ENCODE measurements around the gene RAB37. TPM values are rescaled to one million over a fixed set of nuclear protein-coding genes. Genes with fewer than 3 reads are reported as not detected.

The RAB37 gene
- total and polyA plus RNA-seq, 12 donors = 0.39 to 6.6 (median 2.7) TPM

GRCh38 chr17:74778960-74779359, 41.9 kb downstream of the RAB37 start:
- H3K27me3 ChIP-seq = no peaks in the 10 kb centered on the region
- H3K27ac ChIP-seq = no peak overlapping the region
- TF ChIP-seq POLR2A (IDR thresholded peaks at IDR 0.05) = no peak
- TF ChIP-seq CTCF (IDR thresholded peaks at IDR 0.05) = no peak
- DNase-seq = no peak
- 43 to 57% (median 54%) methylated on average over 5 of the region's 5 CpGs for WGBS, 4 donors
- peaks cover 20 to 32% of the 10 kb centered on the region in 2 donors for H3K4me1 ChIP-seq (replicated peaks in 1 of 2)
- no peak overlapping the region for H3K4me3 ChIP-seq
- no peaks in the 10 kb centered on the region for H3K9me3 ChIP-seq (replicated peaks in 1 of 3)
- no peaks in the 10 kb centered on the region for H3K36me3 ChIP-seq (replicated peaks in 1 of 2)
- intact Hi-C loops (cut with DNase I) = no loop called here

GRCh38 chr17:74779501-74779900, 42.4 kb downstream of the RAB37 start:
- no peak for TF ChIP-seq POLR2A (IDR thresholded peaks at IDR 0.05)
- TF ChIP-seq CTCF (IDR thresholded peaks at IDR 0.05) = no peak
- no peaks in the 10 kb centered on the region for H3K36me3 ChIP-seq (replicated peaks in 1 of 2)
- H3K27me3 ChIP-seq = no peaks in the 10 kb centered on the region
- peaks cover 17 to 26% of the 10 kb centered on the region in 2 donors for H3K4me1 ChIP-seq (replicated peaks in 1 of 2)
- no peaks in the 10 kb centered on the region for H3K9me3 ChIP-seq (replicated peaks in 1 of 3)
- intact Hi-C loops (cut with DNase I) = no loop called here
- no peak overlapping the region for H3K4me3 ChIP-seq
- H3K27ac ChIP-seq = peak overlapping the region in 1 of 5 donors; percentile 59
- no peak for DNase-seq
- 77 to 82% (median 79%) methylated on average over 8 of the region's 8 CpGs for WGBS, 4 donors

GRCh38 chr17:74779948-74780400, 42.9 kb downstream of the RAB37 start:
- H3K27ac ChIP-seq = peak overlapping the region in 1 of 5 donors; percentile 61
- no peak for TF ChIP-seq CTCF (IDR thresholded peaks at IDR 0.05)
- no peak for TF ChIP-seq POLR2A (IDR thresholded peaks at IDR 0.05)
- no peaks in the 10 kb centered on the region for H3K27me3 ChIP-seq
- intact Hi-C loops (cut with DNase I) = loop anchor here in 1 of 2 donors (5.0 kb wide), 1 partner anchor 38 kb away; no protein-coding TSS in a partner anchor
- no peak overlapping the region for H3K4me3 ChIP-seq
- H3K4me1 ChIP-seq (replicated peaks in 1 of 2) = peaks cover 12 to 22% of the 10 kb centered on the region in 2 donors
- no peaks in the 10 kb centered on the region for H3K9me3 ChIP-seq (replicated peaks in 1 of 3)
- no peaks in the 10 kb centered on the region for H3K36me3 ChIP-seq (replicated peaks in 1 of 2)
- DNase-seq = peak in 5 of 7 donors; percentile 47 to 77 (median 54)
- 66 to 89% (median 69%) methylated on average over 11 of the region's 11 CpGs for WGBS, 4 donors

GRCh38 chr17:74780443-74781238, 43.6 kb downstream of the RAB37 start:
- H3K36me3 ChIP-seq (replicated peaks in 1 of 2) = no peaks in the 10 kb centered on the region
- WGBS, 4 donors = 65 to 75% (median 72%) methylated on average over 7 of the region's 7 CpGs
- peak overlapping the region in 1 of 5 donors; percentile 61 for H3K27ac ChIP-seq
- no peak overlapping the region for H3K4me3 ChIP-seq
- intact Hi-C loops (cut with DNase I) = loop anchor here in 1 of 2 donors (5.0 kb wide), 1 partner anchor 38 kb away; no protein-coding TSS in a partner anchor
- no peaks in the 10 kb centered on the region for H3K27me3 ChIP-seq
- peaks cover 7 to 15% of the 10 kb centered on the region in 2 donors for H3K4me1 ChIP-seq (replicated peaks in 1 of 2)
- no peak for DNase-seq
- TF ChIP-seq CTCF (IDR thresholded peaks at IDR 0.05) (peak in 3 of 6 experiments; percentile 17 to 31 (median 19)), POLR2A (IDR thresholded peaks at IDR 0.05) (no peak)
- H3K9me3 ChIP-seq (replicated peaks in 1 of 3) = no peaks in the 10 kb centered on the region

All from adrenal gland (tissue), 12 donors.